Neuronal stem cell (in vitro differentiated cells): ENCODE results near the gene GPRC6A.

ENCODE experiments used
- DNase-seq: peaks from one replicate; pipeline ENCODE4 v3.0.0-alpha.2; 2013; ENCODE audit warnings: low spot score
- H2AFZ ChIP-seq: one replicate; pipeline ENCODE4 v1.6.1; 2013; ENCODE audit warnings: mild to moderate bottlenecking, low read length, inconsistent platforms
- H2AK5ac ChIP-seq: 2 replicates; pipeline ENCODE4 v1.6.1; 2013; ENCODE audit warnings: low read depth, mild to moderate bottlenecking, inconsistent platforms, low read length, moderate library complexity, mixed read lengths
- H2BK120ac ChIP-seq: 2 replicates; pipeline ENCODE4 v1.6.1; 2013; ENCODE audit warnings: low read depth, mild to moderate bottlenecking, inconsistent platforms, low read length, moderate library complexity, mixed read lengths
- H2BK12ac ChIP-seq: one replicate; pipeline ENCODE4 v1.6.1; 2013; ENCODE audit warnings: low read length, inconsistent platforms
- H2BK15ac ChIP-seq: 2 replicates; pipeline ENCODE4 v1.6.1; 2013; ENCODE audit warnings: mild to moderate bottlenecking, low read length, inconsistent platforms, mixed read lengths
- H2BK5ac ChIP-seq: one replicate; pipeline ENCODE4 v1.6.1; 2013; ENCODE audit warnings: inconsistent platforms, mild to moderate bottlenecking, low read length, moderate library complexity
- H3K14ac ChIP-seq: one replicate; pipeline ENCODE4 v1.6.1; 2013; ENCODE audit warnings: low read length, inconsistent platforms
- H3K18ac ChIP-seq: 2 replicates; pipeline ENCODE4 v1.6.1; 2013; ENCODE audit warnings: low read length, inconsistent platforms
- H3K23ac ChIP-seq: 2 replicates; pipeline ENCODE4 v1.6.1; 2013; ENCODE audit warnings: low read depth, mild to moderate bottlenecking, mixed read lengths, low read length, inconsistent platforms; ENCODE audit not compliant: poor library complexity
- H3K27ac ChIP-seq: replicated peaks from 3 replicates; pipeline ENCODE4 v1.5.1; 2013; ENCODE audit warnings: low read length, inconsistent platforms
- H3K27me3 ChIP-seq, 3 experiments: 2 replicates each; pipeline ENCODE4 v1.6.1; 2013; ENCODE audit warnings: low read length in 3 of 3, mild to moderate bottlenecking in 2 of 3, inconsistent platforms in 1 of 3, low read depth in 1 of 3, mixed read lengths in 1 of 3, moderate library complexity in 1 of 3; ENCODE audit not compliant: control insufficient read depth in 3 of 3, insufficient read depth in 3 of 3
- H3K36me3 ChIP-seq, 2 donors: replicated peaks in 1 of 2; 2 replicates each; pipeline ENCODE4 v1.6.1; 2013; ENCODE audit warnings: low read length in 2 of 2; ENCODE audit not compliant: control insufficient read depth in 2 of 2, insufficient read depth in 2 of 2
- H3K4ac ChIP-seq: 2 replicates; pipeline ENCODE4 v1.6.1; 2013; ENCODE audit warnings: inconsistent platforms, mild to moderate bottlenecking, low read length, moderate library complexity
- H3K4me1 ChIP-seq, 2 donors: 1 replicate in 1 of 2; 2 replicates in 1 of 2; pipeline ENCODE4 v1.6.1; 2013; ENCODE audit warnings: low read length in 2 of 2, low read depth in 1 of 2; ENCODE audit not compliant: control insufficient read depth in 2 of 2, insufficient read depth in 1 of 2
- H3K4me2 ChIP-seq: one replicate; pipeline ENCODE4 v1.6.1; 2013; ENCODE audit warnings: mild to moderate bottlenecking, low read length, inconsistent platforms; ENCODE audit not compliant: insufficient read depth, poor library complexity, severe bottlenecking
- H3K4me3 ChIP-seq, 2 donors: 2 replicates each; pipeline ENCODE4 v1.5.1; 2013; ENCODE audit warnings: low read length in 2 of 2, mild to moderate bottlenecking in 2 of 2, inconsistent platforms in 1 of 2, moderate library complexity in 1 of 2
- H3K79me1 ChIP-seq: one replicate; pipeline ENCODE4 v1.6.1; 2013; ENCODE audit warnings: low read depth, mild to moderate bottlenecking, inconsistent platforms, low read length, moderate library complexity
- H3K9ac ChIP-seq: one replicate; pipeline ENCODE4 v1.6.1; 2013; ENCODE audit warnings: mild to moderate bottlenecking, low read depth, low read length, inconsistent platforms; ENCODE audit not compliant: poor library complexity
- H3K9me3 ChIP-seq, 2 donors: replicated peaks in 1 of 2; 2 replicates each; pipeline versions ENCODE3 to v1.6.1; 2013; ENCODE audit warnings: low read length in 2 of 2, mild to moderate bottlenecking in 2 of 2, inconsistent platforms in 1 of 2, low read depth in 1 of 2, mixed read lengths in 1 of 2, moderate library complexity in 1 of 2; ENCODE audit not compliant: control insufficient read depth in 2 of 2, insufficient read depth in 1 of 2
- H4K8ac ChIP-seq: one replicate; pipeline ENCODE4 v1.6.1; 2013; ENCODE audit warnings: low read depth, mild to moderate bottlenecking, inconsistent platforms, low read length, moderate library complexity
- H4K91ac ChIP-seq: one replicate; pipeline ENCODE4 v1.6.1; 2013; ENCODE audit warnings: low read length, low read depth, mild to moderate bottlenecking, inconsistent platforms; ENCODE audit not compliant: poor library complexity
- whole genome bisulfite sequencing, 2 donors: extraction: QIAGEN DNeasy Blood & Tissue Kit; methylation state at CpG; one replicate each; pipeline ENCODE4 v1.1.7; 2013; ENCODE audit warnings: missing lambda C conversion rate in 2 of 2, mixed read lengths in 1 of 2; ENCODE audit not compliant: insufficient read length in 2 of 2, insufficient replicate concordance in 1 of 2; ENCODE audit errors: extremely low coverage in 2 of 2; 5-methylcytosine and 5-hydroxymethylcytosine counted together

GPRC6A gene

GRCh38 chr6:116801971-116802370 lies 26.9 kb downstream of the GPRC6A start:
- Histone ChIP-seq H3K9ac (no peak overlapping the region), H2AK5ac (no peak overlapping the region), H2BK5ac (no peak overlapping the region), H2BK15ac (no peak overlapping the region), H3K18ac (no peak overlapping the region), H3K27me3 (no peaks in the 10 kb centered on the region), H2BK12ac (no peak overlapping the region), H3K4me3 (no peak overlapping the region), H3K9me3 (no peaks in the 10 kb centered on the region), H4K91ac (no peak overlapping the region), H3K36me3 (no peaks in the 10 kb centered on the region), H2BK120ac (no peak overlapping the region), H4K8ac (no peak overlapping the region), H3K4me1 (no peaks in the 10 kb centered on the region), H3K23ac (no peak overlapping the region), H3K79me1 (no peaks in the 10 kb centered on the region), H3K27ac (no peak overlapping the region), H3K4ac (no peak overlapping the region), H3K4me2 (no peak overlapping the region), H2AFZ (no peak overlapping the region), H3K14ac (no peak overlapping the region)
- no peak for DNase-seq

- no peak overlapping the region for H3K9ac ChIP-seq
- no peaks in the 10 kb centered on the region for H3K4me1 ChIP-seq
- H2BK5ac ChIP-seq: no peak overlapping the region
- H2AK5ac ChIP-seq: no peak overlapping the region
- H3K36me3 ChIP-seq: no peaks in the 10 kb centered on the region
- no peak overlapping the region for H3K23ac ChIP-seq
- no peak overlapping the region for H3K18ac ChIP-seq
- H2BK15ac ChIP-seq: no peak overlapping the region
- H2BK120ac ChIP-seq: no peak overlapping the region
- H3K14ac ChIP-seq: no peak overlapping the region
- H2AFZ ChIP-seq: no peak overlapping the region
- H4K8ac ChIP-seq: no peak overlapping the region
- H3K4ac ChIP-seq: no peak overlapping the region
- H3K4me3 ChIP-seq: no peak overlapping the region
- H3K9me3 ChIP-seq: no peaks in the 10 kb centered on the region
- peaks cover 0 to 3% (median 0%) of the 10 kb centered on the region in 3 experiments for H3K27me3 ChIP-seq
- H3K4me2 ChIP-seq: no peak overlapping the region
- DNase-seq: no peak
- no peaks in the 10 kb centered on the region for H3K79me1 ChIP-seq
- H4K91ac ChIP-seq: no peak overlapping the region
- H3K27ac ChIP-seq: no peak overlapping the region
- no peak overlapping the region for H2BK12ac ChIP-seq
Observed at GRCh38 chr6:116799945-116800344, 28.9 kb downstream of the GPRC6A start.

- H2BK15ac ChIP-seq: no peak overlapping the region
- H3K4me2 ChIP-seq: no peak overlapping the region
- no peak for DNase-seq
- no peak overlapping the region for H2AFZ ChIP-seq
- no peak overlapping the region for H3K27ac ChIP-seq
- no peak overlapping the region for H3K9ac ChIP-seq
- no peak overlapping the region for H4K91ac ChIP-seq
- H2BK5ac ChIP-seq: no peak overlapping the region
- H2BK12ac ChIP-seq: no peak overlapping the region
- H3K27me3 ChIP-seq: peaks cover 0 to 7% (median 0%) of the 10 kb centered on the region in 3 experiments
- H4K8ac ChIP-seq: no peak overlapping the region
- H2AK5ac ChIP-seq: no peak overlapping the region
- no peak overlapping the region for H3K23ac ChIP-seq
- H3K18ac ChIP-seq: no peak overlapping the region
- H3K4me3 ChIP-seq: no peak overlapping the region
- no peaks in the 10 kb centered on the region for H3K79me1 ChIP-seq
- 100% methylated on average over 1 of the region's 2 CpGs; no CpG with 5 or more reads in 1 of the 2 donors for WGBS, 2 donors
- H3K4me1 ChIP-seq: no peaks in the 10 kb centered on the region
- no peak overlapping the region for H3K4ac ChIP-seq
- no peak overlapping the region for H3K14ac ChIP-seq
- no peaks in the 10 kb centered on the region for H3K9me3 ChIP-seq
- no peaks in the 10 kb centered on the region for H3K36me3 ChIP-seq
- no peak overlapping the region for H2BK120ac ChIP-seq
Observed at GRCh38 chr6:116797585-116797984, 31.3 kb downstream of the GPRC6A start.

- Histone ChIP-seq H3K4me3 (no peak overlapping the region), H2BK120ac (no peak overlapping the region), H3K9ac (no peak overlapping the region), H3K4me1 (no peaks in the 10 kb centered on the region), H2AFZ (no peak overlapping the region), H4K8ac (no peak overlapping the region), H4K91ac (no peak overlapping the region), H3K9me3 (no peaks in the 10 kb centered on the region), H3K27ac (no peak overlapping the region), H3K4ac (no peak overlapping the region), H3K14ac (no peak overlapping the region), H3K79me1 (no peaks in the 10 kb centered on the region), H3K4me2 (no peak overlapping the region), H3K27me3 (peaks cover 0 to 17% (median 0%) of the 10 kb centered on the region in 3 experiments), H2BK5ac (no peak overlapping the region), H2BK15ac (no peak overlapping the region), H2AK5ac (no peak overlapping the region), H2BK12ac (no peak overlapping the region), H3K23ac (no peak overlapping the region), H3K36me3 (no peaks in the 10 kb centered on the region), H3K18ac (no peak overlapping the region)
- no CpG with 5 or more reads among the region's 3 CpGs for WGBS, 2 donors
- no peak for DNase-seq
Observed at GRCh38 chr6:116793224-116793623, 35.7 kb downstream of the GPRC6A start.
